Uterus (tissue), 2 donors: ENCODE measurements around the gene FAIM2.

Experiments used
- POLR2A ChIP-seq, 2 donors: fragments of 450-650 bp; IDR thresholded peaks; one replicate each; pipeline ENCODE4 v1.6.1; 2016; ENCODE audit warnings: antibody characterized with exemption in 2 of 2, mild to moderate bottlenecking in 1 of 2, moderate library complexity in 1 of 2
- TF ChIP-seq, protein P1 (sequence below), 4 experiments: fragments of 200-600 bp in 2 of 4; fragments of 450-650 bp in 2 of 4; sonication (generic) in 2 of 4; IDR thresholded peaks; one replicate each; pipeline ENCODE4 v1.5.1; 2016 to 2019; ENCODE audit warnings: antibody characterized with exemption in 4 of 4, mild to moderate bottlenecking in 2 of 4, moderate library complexity in 1 of 4

- TF ChIP-seq POLR2A (IDR thresholded peaks at IDR 0.05), result no peak
- TF ChIP-seq, protein P1, sequence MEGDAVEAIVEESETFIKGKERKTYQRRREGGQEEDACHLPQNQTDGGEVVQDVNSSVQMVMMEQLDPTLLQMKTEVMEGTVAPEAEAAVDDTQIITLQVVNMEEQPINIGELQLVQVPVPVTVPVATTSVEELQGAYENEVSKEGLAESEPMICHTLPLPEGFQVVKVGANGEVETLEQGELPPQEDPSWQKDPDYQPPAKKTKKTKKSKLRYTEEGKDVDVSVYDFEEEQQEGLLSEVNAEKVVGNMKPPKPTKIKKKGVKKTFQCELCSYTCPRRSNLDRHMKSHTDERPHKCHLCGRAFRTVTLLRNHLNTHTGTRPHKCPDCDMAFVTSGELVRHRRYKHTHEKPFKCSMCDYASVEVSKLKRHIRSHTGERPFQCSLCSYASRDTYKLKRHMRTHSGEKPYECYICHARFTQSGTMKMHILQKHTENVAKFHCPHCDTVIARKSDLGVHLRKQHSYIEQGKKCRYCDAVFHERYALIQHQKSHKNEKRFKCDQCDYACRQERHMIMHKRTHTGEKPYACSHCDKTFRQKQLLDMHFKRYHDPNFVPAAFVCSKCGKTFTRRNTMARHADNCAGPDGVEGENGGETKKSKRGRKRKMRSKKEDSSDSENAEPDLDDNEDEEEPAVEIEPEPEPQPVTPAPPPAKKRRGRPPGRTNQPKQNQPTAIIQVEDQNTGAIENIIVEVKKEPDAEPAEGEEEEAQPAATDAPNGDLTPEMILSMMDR (IDR thresholded peaks at IDR 0.05), result no peak
These were observed 21.4 kb downstream of the FAIM2 start for GRCh38 chr12:49882248-49882850.
